Measurements from ENCODE around the gene DNMT3A. TPM values are rescaled to one million over a fixed set of nuclear protein-coding genes. Genes with fewer than 3 reads are reported as not detected.
A peak's percentile ranks its signal among the peaks of the same experiment; 100 is the strongest.

DNMT3A gene
- total and polyA plus RNA-seq, 3 donors from 2014 or later: 15.5 to 36.3 (median 36.3) TPM

GRCh38 chr2:25230198-25230947, 111.4 kb downstream of the DNMT3A start:
- no peak for DNase-seq
- WGBS, 2 donors: 55 to 60% methylated on average over 12 to 14 of the region's 16 CpGs

GRCh38 chr2:25229279-25230197, 112.2 kb downstream of the DNMT3A start:
- 54 to 58% methylated on average over 9 to 15 of the region's 15 CpGs for WGBS, 2 donors
- Histone ChIP-seq H3K4me1 (peaks cover 14% of the 10 kb centered on the region), H3K4me3 (no peak overlapping the region), H3K36me3 (ENCODE audit: low read depth, missing control alignments) (no peaks in the 10 kb centered on the region), H3K27ac (peak overlapping the region in 1 of 2 donors; percentile 50), H3K27me3 (no peaks in the 10 kb centered on the region), H3K9me3 (no peaks in the 10 kb centered on the region)
- TF ChIP-seq CTCF (IDR thresholded peaks at IDR 0.05) (no peak), POLR2A (IDR thresholded peaks at IDR 0.05) (no peak)
- no peak for DNase-seq
- intact Hi-C loops (cut with DNase I; ENCODE audit: low total_unique reads): no loop called here

More at GRCh38 chr2:25230198-25230947, 111.4 kb downstream of the DNMT3A start:
- TF ChIP-seq POLR2A (IDR thresholded peaks at IDR 0.05): no peak
- no peak for TF ChIP-seq CTCF (IDR thresholded peaks at IDR 0.05)
- intact Hi-C loops (cut with DNase I; ENCODE audit: low total_unique reads): no loop called here
- Histone ChIP-seq H3K36me3 (ENCODE audit: low read depth, missing control alignments) (no peaks in the 10 kb centered on the region), H3K9me3 (no peaks in the 10 kb centered on the region), H3K4me1 (peaks cover 14% of the 10 kb centered on the region), H3K27ac (no peak overlapping the region), H3K4me3 (no peak overlapping the region), H3K27me3 (no peaks in the 10 kb centered on the region)

GRCh38 chr2:25228848-25229278, 112.9 kb downstream of the DNMT3A start:
- intact Hi-C loops (cut with DNase I; ENCODE audit: low total_unique reads): no loop called here
- Histone ChIP-seq H3K27me3 (no peaks in the 10 kb centered on the region), H3K4me1 (peaks cover 14% of the 10 kb centered on the region), H3K27ac (peak overlapping the region in 1 of 2 donors; percentile 50), H3K36me3 (ENCODE audit: low read depth, missing control alignments) (no peaks in the 10 kb centered on the region), H3K4me3 (no peak overlapping the region), H3K9me3 (no peaks in the 10 kb centered on the region)
- TF ChIP-seq POLR2A (IDR thresholded peaks at IDR 0.05) (no peak), CTCF (IDR thresholded peaks at IDR 0.05) (peak; percentile 59 to 69 (median 65))
- 34 to 39% methylated on average over 7 to 9 of the region's 9 CpGs for WGBS, 2 donors
- DNase-seq: peak; percentile 86

GRCh38 chr2:25227576-25227975, 114.1 kb downstream of the DNMT3A start:
- 84 to 86% methylated on average over 7 of the region's 7 CpGs for WGBS, 2 donors
- Histone ChIP-seq H3K36me3 (ENCODE audit: low read depth, missing control alignments) (no peaks in the 10 kb centered on the region), H3K27me3 (no peaks in the 10 kb centered on the region), H3K4me1 (peaks cover 14% of the 10 kb centered on the region), H3K27ac (no peak overlapping the region), H3K9me3 (no peaks in the 10 kb centered on the region), H3K4me3 (no peak overlapping the region)
- no peak for DNase-seq
- no peak for TF ChIP-seq CTCF (IDR thresholded peaks at IDR 0.05)
- no peak for TF ChIP-seq POLR2A (IDR thresholded peaks at IDR 0.05)
- intact Hi-C loops (cut with DNase I; ENCODE audit: low total_unique reads): no loop called here

Data from testis (tissue), 3 donors.